Heart left ventricle (tissue), 13 donors: ENCODE data around the gene TRAM2.

Experiments used
- POLR2A ChIP-seq, 2 donors: fragments of 450-650 bp; IDR thresholded peaks; one replicate each; pipeline ENCODE4 v1.6.1; 2017; ENCODE audit warnings: antibody characterized with exemption in 2 of 2, mild to moderate bottlenecking in 2 of 2, moderate library complexity in 2 of 2
- TF ChIP-seq, protein P1 (sequence below), 12 donors: fragments of 200-600 bp; sonication (generic) in 4 of 12; IDR thresholded peaks; one replicate each; pipeline versions ENCODE4 v1.5.0 to v1.8.0; 2018 to 2022; ENCODE audit warnings: antibody characterized with exemption in 12 of 12, mild to moderate bottlenecking in 5 of 12
- donor health status: ischemic (EF 13 %, LVEDD 7.1; RV severe dilation, severe dysfunction).
- donor health status: DM: no; HTN: yes; CAD: no.
- donor health status: DM: no; HTN: no; CAD: no.
- donor health status: ischemic (EF 25% LVEDD 6.9; RV normal size, moderate dysfunction).
- donor health status: ischemic (EF 25% LVEDD 5.7; RV mildly dilated, moderate dysfunction).
- donor health status: ischemic (EF 35%, LVEDD 5.7; RV mildly dilated, moderate dysfunction).
- donor health status: nonischemic (EF 11% LVEDD 7.7; RV severe dilation, severe dysfunction).
- donor health status: DM: yes; HTN: yes; CAD: no.
- donor health status: PGD.
- donor health status: ischemic (EF 29% LVEDD 5.4; RV normal size, mild dysfunction).
- donor health status: nonischemic (EF 23%, LVEDD 6.1; RV moderate dilation, normal function).

DNA sequence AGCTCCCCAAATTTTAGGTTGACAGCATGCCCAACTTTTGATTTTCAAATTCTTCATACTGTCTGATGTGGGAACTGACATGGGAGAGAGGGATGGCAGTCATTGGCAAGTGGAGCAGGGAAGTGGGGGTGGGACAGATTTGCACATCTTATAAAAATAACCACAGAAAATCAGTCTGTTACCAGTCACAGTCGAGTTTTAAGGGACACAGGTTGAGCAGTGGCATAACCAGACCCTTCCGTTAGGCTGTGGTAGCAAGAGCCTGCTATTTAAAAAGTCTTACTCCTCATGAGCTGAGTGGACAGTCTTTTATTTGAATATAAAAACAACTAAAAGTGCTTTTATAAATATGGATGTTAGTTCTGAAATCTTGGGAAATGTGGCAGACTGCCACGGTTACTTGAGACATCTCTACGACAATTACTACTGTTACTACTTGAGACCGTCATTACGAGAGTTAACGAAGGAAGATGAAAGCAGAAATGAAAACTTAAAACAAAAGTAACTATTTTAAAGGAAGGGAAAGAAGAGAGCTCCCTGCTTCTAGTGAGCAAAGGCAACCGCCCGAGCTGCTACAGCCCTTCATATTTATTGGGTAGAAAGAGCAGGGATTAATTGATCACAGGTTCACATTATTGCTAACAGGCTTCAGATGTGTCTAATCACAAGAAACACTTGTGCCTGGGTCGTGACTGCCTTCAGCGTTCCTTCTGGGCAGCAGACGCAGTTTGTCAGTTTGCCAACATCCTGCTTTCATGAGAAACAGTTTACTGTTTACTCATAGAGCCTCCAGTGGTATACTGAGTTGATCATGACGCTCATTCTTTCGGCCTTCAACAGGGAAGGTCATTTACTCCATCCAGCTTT is 85.4 kb downstream of the TRAM2 start:
- TF ChIP-seq, protein P1, sequence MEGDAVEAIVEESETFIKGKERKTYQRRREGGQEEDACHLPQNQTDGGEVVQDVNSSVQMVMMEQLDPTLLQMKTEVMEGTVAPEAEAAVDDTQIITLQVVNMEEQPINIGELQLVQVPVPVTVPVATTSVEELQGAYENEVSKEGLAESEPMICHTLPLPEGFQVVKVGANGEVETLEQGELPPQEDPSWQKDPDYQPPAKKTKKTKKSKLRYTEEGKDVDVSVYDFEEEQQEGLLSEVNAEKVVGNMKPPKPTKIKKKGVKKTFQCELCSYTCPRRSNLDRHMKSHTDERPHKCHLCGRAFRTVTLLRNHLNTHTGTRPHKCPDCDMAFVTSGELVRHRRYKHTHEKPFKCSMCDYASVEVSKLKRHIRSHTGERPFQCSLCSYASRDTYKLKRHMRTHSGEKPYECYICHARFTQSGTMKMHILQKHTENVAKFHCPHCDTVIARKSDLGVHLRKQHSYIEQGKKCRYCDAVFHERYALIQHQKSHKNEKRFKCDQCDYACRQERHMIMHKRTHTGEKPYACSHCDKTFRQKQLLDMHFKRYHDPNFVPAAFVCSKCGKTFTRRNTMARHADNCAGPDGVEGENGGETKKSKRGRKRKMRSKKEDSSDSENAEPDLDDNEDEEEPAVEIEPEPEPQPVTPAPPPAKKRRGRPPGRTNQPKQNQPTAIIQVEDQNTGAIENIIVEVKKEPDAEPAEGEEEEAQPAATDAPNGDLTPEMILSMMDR (IDR thresholded peaks at IDR 0.05): no peak
- no peak for TF ChIP-seq POLR2A (IDR thresholded peaks at IDR 0.05)
